ENCODE results near the gene CD84. TPM values are rescaled to one million over a fixed set of nuclear protein-coding genes. Genes with fewer than 3 reads are reported as not detected.
"Not testable (repeated sequence)": the region's sequence is repeated elsewhere in the genome, so short reads cannot be mapped to it uniquely, and the experiment has no call there.

The CD84 gene, protein sequence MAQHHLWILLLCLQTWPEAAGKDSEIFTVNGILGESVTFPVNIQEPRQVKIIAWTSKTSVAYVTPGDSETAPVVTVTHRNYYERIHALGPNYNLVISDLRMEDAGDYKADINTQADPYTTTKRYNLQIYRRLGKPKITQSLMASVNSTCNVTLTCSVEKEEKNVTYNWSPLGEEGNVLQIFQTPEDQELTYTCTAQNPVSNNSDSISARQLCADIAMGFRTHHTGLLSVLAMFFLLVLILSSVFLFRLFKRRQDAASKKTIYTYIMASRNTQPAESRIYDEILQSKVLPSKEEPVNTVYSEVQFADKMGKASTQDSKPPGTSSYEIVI
- total RNA-seq (10 to 100 TPM; 32.7 to 36.9 TPM), total RNA-seq (13.0 to 279 (median 72.1) reads per million in 172 experiments)
- polyA plus RNA-seq (2013, experiment 1 of 2) = 51.2 TPM
- 66.5 TPM for polyA plus RNA-seq (2013, experiment 2 of 2)

DNA sequence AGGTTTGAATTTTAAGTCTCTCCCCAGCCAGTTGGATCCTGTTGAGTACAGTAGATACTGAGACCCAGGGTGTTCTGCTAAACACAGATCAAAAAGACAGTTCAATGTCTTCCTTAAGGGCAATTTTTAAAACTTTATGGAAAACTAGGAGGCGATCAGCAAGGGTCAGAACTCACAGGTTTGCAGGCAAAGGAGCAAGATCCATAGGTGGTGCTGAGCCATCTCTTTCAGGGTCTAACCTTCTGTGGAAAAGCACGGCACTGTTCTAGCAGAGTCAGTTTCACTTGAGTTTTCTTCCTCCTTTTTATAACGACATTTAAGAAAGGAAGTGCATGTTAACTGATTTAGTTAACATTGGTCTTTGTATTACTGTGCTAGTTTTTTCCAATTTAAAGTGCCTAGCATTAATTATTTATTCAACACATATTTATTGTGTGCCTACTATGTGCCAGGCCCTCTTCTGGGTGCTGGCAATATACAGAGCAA is at the start of gene CD84:
Gene CD84 (minus strand): TSS at position 281 of the 486 bp plus-strand sequence. CDS start 59 bp downstream, at position 222.
- Histone ChIP-seq H3K9me3 (ENCODE audit: control insufficient read depth in 1 of 2, insufficient read depth in 1 of 2, low read length in 2 of 2) (no peaks in the 10 kb centered on the region), H3K4me3 (ENCODE audit: low read length) (peak within 1 kb of the TSS; percentile 56), H3K27me3 (ENCODE audit: control insufficient read depth in 1 of 2, insufficient read depth in 2 of 2, low read length in 2 of 2) (no peaks in the 10 kb centered on the region), H3K27ac (ENCODE audit: low read depth in 1 of 2, low read length in 2 of 2) (peak within 1 kb of the TSS; percentile 61 to 71), H3K4me1 (ENCODE audit: insufficient read depth, low read length) (peaks cover 44% of the 10 kb centered on the region), H3K36me3 (ENCODE audit: insufficient read depth, low read length) (no peaks in the 10 kb centered on the region)
- Mint-ChIP-seq H3K27ac (peak within 1 kb of the TSS; percentile 87), H3K9me3 (peaks cover 3% of the 10 kb centered on the region), H3K4me1 (ENCODE audit: low read depth) (peaks cover 95% of the 10 kb centered on the region), H3K36me3 (ENCODE audit: low read depth) (peaks cover 18% of the 10 kb centered on the region), H3K27me3 (no peaks in the 10 kb centered on the region), H3K4me3 (peak within 1 kb of the TSS; percentile 94)
- peak in 5 of 14 experiments; percentile 34 to 60 (median 44) for DNase-seq
- TF ChIP-seq, protein P1, sequence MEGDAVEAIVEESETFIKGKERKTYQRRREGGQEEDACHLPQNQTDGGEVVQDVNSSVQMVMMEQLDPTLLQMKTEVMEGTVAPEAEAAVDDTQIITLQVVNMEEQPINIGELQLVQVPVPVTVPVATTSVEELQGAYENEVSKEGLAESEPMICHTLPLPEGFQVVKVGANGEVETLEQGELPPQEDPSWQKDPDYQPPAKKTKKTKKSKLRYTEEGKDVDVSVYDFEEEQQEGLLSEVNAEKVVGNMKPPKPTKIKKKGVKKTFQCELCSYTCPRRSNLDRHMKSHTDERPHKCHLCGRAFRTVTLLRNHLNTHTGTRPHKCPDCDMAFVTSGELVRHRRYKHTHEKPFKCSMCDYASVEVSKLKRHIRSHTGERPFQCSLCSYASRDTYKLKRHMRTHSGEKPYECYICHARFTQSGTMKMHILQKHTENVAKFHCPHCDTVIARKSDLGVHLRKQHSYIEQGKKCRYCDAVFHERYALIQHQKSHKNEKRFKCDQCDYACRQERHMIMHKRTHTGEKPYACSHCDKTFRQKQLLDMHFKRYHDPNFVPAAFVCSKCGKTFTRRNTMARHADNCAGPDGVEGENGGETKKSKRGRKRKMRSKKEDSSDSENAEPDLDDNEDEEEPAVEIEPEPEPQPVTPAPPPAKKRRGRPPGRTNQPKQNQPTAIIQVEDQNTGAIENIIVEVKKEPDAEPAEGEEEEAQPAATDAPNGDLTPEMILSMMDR (IDR thresholded peaks at IDR 0.05) = no peak
- ChIA-PET CTCF (interaction anchor here (1.4 to 2.0 kb wide), 3 partner anchors 19 to 38 kb away, joined by 3 to 9 read pairs (median 5); no protein-coding TSS in a partner anchor), POLR2A (interaction anchor here (0.8 to 9.0 kb wide), 4 partner anchors 15 to 151 kb away, joined by 4 to 189 read pairs (median 17); partner anchors contain the start of gene SLAMF6)
- intact Hi-C loops (cut with DNase I, micrococcal nuclease) = loop anchor here in 1 of 2 experiments (2.0 to 5.0 kb wide), 2 partner anchors 38 to 57 kb away; partner anchors contain the start of gene SLAMF6
- ATAC-seq (ENCODE audit: poor library complexity) = peak; percentile 39

DNA sequence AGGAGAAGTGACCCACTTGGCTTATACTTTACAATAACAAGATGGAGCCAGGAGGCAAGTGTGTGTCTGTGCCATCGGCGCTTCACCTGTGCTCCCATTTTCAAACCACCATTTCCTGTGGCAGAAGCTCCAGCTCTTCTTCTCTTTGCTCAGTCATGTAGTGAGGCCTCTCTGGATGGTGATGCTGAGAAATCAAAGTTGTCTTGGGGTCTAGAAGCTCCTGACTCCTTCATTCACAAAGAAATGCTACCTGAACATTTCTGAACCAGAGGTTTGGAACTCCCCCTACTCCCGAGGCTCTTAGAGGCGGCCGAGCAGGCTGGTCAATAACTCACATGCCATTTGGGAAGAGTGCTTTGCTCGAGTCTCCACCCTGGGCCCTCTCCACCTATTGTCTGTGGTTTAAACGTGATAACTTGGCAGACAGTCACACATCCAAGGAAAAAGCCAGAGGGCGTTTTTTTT is 49.5 kb upstream of the CD84 start:
- H3K4me1 Mint-ChIP-seq (ENCODE audit: low read depth) = peaks cover 100% of the 10 kb centered on the region
- no peaks in the 10 kb centered on the region for H3K9me3 Mint-ChIP-seq
- H3K27me3 Mint-ChIP-seq = no peaks in the 10 kb centered on the region
- H3K4me3 Mint-ChIP-seq = peak overlapping the region; percentile 84
- ATAC-seq (ENCODE audit: poor library complexity) (peak; percentile 49), DNase-seq (peak in 9 of 14 experiments; percentile 22 to 77 (median 39))
- Histone ChIP-seq H3K4me1 (ENCODE audit: insufficient read depth, low read length) (peaks cover 92% of the 10 kb centered on the region), H3K27ac (ENCODE audit: low read depth in 1 of 2, low read length in 2 of 2) (peak overlapping the region; percentile 90 to 93), H3K27me3 (ENCODE audit: control insufficient read depth in 1 of 2, insufficient read depth in 2 of 2, low read length in 2 of 2) (no peaks in the 10 kb centered on the region), H3K4me3 (ENCODE audit: low read length) (peak overlapping the region; percentile 27), H3K9me3 (ENCODE audit: control insufficient read depth in 1 of 2, insufficient read depth in 1 of 2, low read length in 2 of 2) (no peaks in the 10 kb centered on the region), H3K36me3 (ENCODE audit: insufficient read depth, low read length) (peaks cover 53% of the 10 kb centered on the region)
- peaks cover 90% of the 10 kb centered on the region for H3K36me3 Mint-ChIP-seq (ENCODE audit: low read depth)
- ChIA-PET POLR2A (interaction anchor here (0.6 to 5.7 kb wide), 20 partner anchors 9 to 209 kb away, joined by 3 to 74 read pairs (median 6); partner anchors contain the start of genes CD48 and SLAMF1), CTCF (interaction anchor here (0.9 to 1.7 kb wide), 5 partner anchors 14 to 50 kb away, joined by 3 to 5 read pairs (median 3); no protein-coding TSS in a partner anchor)
- H3K27ac Mint-ChIP-seq = peak overlapping the region; percentile 97
- intact Hi-C loops (cut with DNase I, micrococcal nuclease) = loop anchor here (1.0 to 5.0 kb wide), 4 partner anchors 9 to 78 kb away; partner anchors contain the start of gene SLAMF1 (in 1 of the 2)
- TF ChIP-seq, protein P1 (IDR thresholded peaks at IDR 0.05) = no peak

- not testable (repeated sequence) for ATAC-seq (ENCODE audit: poor library complexity); H3K27me3 Mint-ChIP-seq; H3K9me3 Mint-ChIP-seq; H3K27me3 ChIP-seq (ENCODE audit: control insufficient read depth in 1 of 2, insufficient read depth in 2 of 2, low read length in 2 of 2); H3K9me3 ChIP-seq (ENCODE audit: control insufficient read depth in 1 of 2, insufficient read depth in 1 of 2, low read length in 2 of 2); H3K4me3 ChIP-seq (ENCODE audit: low read length)
- Histone ChIP-seq H3K4me1 (ENCODE audit: insufficient read depth, low read length) (peaks cover 92% of the 10 kb centered on the region), H3K27ac (ENCODE audit: low read depth in 1 of 2, low read length in 2 of 2) (peak overlapping the region; percentile 90 to 93), H3K36me3 (ENCODE audit: insufficient read depth, low read length) (peaks cover 53% of the 10 kb centered on the region)
- DNase-seq = peak in 4 of 14 experiments; percentile 27 to 67 (median 49)
- peaks cover 100% of the 10 kb centered on the region for H3K4me1 Mint-ChIP-seq (ENCODE audit: low read depth)
- ChIA-PET CTCF (interaction anchor here (0.9 to 1.3 kb wide), 2 partner anchors 37 to 48 kb away, joined by 3 to 5 read pairs; no protein-coding TSS in a partner anchor), POLR2A (interaction anchor here (0.7 to 5.7 kb wide), 18 partner anchors 9 to 210 kb away, joined by 3 to 74 read pairs (median 7); partner anchors contain the start of gene SLAMF1)
- H3K36me3 Mint-ChIP-seq (ENCODE audit: low read depth) = peaks cover 90% of the 10 kb centered on the region
- peak overlapping the region; percentile 97 for H3K27ac Mint-ChIP-seq
- peak overlapping the region; percentile 14 for H3K4me3 Mint-ChIP-seq
- intact Hi-C loops (cut with DNase I, micrococcal nuclease) = loop anchor here (2.0 to 5.0 kb wide), 2 partner anchors 19 to 80 kb away; partner anchors contain the start of gene SLAMF1 (in 1 of the 2)
Measured at GRCh38 chr1:160627677-160628289, 48.5 kb upstream of the CD84 start.
